ENCODE results near the gene RPN2.

- TF ChIP-seq CTCF (conservative IDR thresholded peaks at IDR 0.05; ENCODE audit: low read depth, low read length): no peak
- TF ChIP-seq EZH2 (IDR thresholded peaks at IDR 0.05; ENCODE audit: borderline replicate concordance, low read depth, low read length, poor library complexity, severe bottlenecking): no peak
Observed at GRCh38 chr20:37278966-37279590, 99.9 kb downstream of the RPN2 start.
